Measurements from ENCODE around the gene ZNRF3.

The ZNRF3 gene

DNA sequence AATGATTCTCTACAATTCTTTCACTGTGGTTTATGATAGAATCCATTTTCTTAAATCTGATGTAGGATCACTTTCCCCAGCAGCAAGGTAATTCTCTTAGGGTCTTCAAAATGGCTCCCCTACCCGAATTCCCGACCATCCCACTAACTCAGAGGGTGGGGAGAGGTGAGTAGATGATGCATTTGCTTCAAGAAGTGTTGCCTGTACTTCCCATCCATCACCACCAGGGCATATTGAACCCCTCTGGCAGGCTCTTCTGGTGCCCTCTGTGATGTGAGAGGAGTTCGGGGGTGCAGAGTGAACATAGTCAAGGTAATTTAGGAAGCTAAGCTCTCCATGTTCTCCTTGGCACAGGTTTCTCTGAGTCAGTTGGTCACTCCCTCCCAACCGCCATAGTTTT lies 52.3 kb downstream of the ZNRF3 start:
- peak overlapping the region; percentile 93; the same call in 1 of the 2 replicates for H3K27ac ChIP-seq
- TF ChIP-seq, protein P1, sequence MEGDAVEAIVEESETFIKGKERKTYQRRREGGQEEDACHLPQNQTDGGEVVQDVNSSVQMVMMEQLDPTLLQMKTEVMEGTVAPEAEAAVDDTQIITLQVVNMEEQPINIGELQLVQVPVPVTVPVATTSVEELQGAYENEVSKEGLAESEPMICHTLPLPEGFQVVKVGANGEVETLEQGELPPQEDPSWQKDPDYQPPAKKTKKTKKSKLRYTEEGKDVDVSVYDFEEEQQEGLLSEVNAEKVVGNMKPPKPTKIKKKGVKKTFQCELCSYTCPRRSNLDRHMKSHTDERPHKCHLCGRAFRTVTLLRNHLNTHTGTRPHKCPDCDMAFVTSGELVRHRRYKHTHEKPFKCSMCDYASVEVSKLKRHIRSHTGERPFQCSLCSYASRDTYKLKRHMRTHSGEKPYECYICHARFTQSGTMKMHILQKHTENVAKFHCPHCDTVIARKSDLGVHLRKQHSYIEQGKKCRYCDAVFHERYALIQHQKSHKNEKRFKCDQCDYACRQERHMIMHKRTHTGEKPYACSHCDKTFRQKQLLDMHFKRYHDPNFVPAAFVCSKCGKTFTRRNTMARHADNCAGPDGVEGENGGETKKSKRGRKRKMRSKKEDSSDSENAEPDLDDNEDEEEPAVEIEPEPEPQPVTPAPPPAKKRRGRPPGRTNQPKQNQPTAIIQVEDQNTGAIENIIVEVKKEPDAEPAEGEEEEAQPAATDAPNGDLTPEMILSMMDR (conservative IDR thresholded peaks at IDR 0.05) = no peak

DNA sequence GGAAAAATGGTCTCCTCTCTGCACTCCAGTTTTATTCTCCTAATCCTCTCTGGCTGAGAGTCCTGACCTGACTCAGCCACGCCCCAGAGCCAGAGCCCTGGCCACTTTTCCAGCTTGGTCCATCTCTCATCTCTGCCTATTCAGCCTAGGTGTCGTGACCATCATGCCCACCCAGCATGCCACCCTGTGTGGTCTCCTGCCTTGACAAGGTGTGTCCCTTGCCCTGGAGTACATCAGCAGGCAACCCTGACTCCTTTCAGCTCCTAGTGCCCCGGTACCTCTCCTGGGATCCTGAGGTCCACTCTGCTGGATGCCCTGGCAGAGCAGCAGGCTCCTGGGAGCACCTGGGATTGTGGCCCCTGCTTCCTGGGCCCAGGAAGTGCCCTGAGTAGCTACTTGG lies 52.8 kb downstream of the ZNRF3 start:
- TF ChIP-seq, protein P1 (conservative IDR thresholded peaks at IDR 0.05) = no peak

DNA sequence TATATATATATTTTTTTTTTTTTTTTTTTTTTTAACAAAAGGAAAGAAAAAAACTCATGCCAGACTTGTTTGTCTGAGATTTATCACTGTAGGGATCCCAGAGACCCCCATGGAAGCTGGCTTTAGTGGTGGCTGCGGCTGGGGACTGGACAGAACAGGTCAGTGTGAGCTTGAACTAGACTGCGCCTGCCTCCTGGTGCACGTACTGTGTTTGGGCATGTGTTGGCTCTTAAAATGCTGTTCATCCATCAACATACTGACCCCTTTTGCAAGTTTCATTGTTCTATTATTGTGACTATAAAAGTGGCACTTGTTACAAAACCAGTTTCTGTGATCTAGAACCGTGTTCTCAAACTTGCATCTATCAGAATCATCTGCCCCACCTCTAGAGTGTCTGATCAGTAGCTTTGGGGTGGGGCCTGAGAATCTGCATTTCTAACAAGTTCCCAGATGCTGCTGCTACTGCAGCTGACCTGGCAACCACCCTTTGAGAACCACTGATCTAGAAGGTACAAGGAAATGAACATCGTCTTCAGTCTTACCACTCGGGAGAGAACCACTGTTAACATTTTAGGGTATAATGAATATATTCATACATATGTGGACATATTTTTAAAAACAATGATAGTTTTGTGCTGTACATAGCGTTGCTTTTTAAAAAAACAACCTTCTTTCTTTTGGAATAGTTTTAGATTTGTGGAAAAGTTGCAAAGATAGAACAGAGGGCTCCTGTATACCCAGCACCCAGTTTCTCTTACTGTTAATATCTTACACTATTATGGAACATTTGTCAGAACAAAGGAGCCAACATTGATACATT lies 54.0 kb downstream of the ZNRF3 start:
- no peak overlapping the region for H3K27ac ChIP-seq
- TF ChIP-seq, protein P1 (conservative IDR thresholded peaks at IDR 0.05) = no peak

More for the DNA sequence above, 52.8 kb downstream of the ZNRF3 start:
- peak overlapping the region; percentile 5; the same call in 1 of the 2 replicates for H3K27ac ChIP-seq

DNA sequence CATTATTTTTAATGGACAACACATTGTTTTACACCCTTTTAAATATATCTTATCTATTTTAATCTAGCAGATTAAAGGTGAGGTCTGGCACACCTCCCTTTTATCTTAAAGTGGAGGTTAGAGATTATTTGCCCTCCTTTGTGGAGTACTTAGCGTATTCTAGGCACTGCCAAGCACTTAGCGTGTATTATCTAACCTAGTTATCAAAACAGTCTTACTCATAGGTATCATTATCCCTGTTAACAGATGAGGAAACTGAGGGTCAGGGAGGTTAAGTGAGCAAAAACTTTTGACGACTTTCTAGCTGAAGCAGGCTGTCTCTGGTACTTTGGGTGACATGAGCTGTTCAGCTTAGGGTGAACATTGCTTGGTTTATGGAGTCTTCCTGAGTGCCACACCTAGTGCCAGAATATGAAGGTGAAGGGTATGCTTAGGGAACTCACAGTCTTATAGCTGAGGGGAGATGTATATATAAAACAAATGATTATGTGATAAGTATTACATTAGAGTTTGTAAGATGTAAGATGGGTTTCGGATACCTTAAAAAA lies 55.0 kb downstream of the ZNRF3 start:
- TF ChIP-seq, protein P1 (conservative IDR thresholded peaks at IDR 0.05) = no peak
- H3K27ac ChIP-seq = no peak overlapping the region

DNA sequence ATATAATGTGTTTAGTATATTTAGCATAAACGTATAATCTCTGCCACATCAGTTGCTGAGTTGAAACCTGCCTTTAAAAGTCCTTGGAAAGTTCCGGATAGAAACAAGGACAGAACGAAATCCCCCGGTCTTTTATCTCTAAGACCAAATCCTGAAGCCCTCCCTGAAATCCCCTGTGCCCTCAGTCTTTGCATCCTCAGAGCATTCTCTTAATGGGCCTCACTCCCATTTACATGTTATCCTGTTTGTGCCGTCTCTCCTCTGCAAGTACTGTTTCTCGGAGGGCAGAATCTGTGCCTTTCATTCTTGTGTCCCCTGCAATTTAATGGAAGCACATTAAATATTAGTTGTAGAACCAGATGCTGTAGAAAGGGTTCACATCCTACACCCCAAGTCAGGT lies 56.0 kb downstream of the ZNRF3 start:
- TF ChIP-seq, protein P1 (conservative IDR thresholded peaks at IDR 0.05) = no peak
- H3K27ac ChIP-seq = no peak overlapping the region

DNA sequence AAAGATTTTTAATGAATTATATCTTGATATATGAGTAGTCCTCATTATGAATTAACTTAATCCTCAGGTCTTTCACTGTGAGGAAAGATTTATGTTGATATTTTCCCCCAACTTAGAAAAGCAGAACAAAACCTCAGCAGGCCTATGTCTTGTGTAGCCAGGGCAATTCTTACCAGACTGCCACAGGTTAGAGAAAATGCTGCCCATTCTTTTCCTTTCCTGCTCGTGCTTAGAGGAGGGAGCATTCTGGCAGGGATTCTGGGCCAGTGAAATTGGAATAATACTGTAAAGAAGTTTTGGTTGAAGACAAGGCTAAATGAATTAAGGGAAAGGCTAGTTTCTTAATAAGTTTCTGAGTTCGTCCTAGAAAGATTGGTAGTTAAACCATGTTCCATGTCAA lies 56.6 kb downstream of the ZNRF3 start:
- H3K27ac ChIP-seq = no peak overlapping the region
- TF ChIP-seq, protein P1 (conservative IDR thresholded peaks at IDR 0.05) = no peak

DNA sequence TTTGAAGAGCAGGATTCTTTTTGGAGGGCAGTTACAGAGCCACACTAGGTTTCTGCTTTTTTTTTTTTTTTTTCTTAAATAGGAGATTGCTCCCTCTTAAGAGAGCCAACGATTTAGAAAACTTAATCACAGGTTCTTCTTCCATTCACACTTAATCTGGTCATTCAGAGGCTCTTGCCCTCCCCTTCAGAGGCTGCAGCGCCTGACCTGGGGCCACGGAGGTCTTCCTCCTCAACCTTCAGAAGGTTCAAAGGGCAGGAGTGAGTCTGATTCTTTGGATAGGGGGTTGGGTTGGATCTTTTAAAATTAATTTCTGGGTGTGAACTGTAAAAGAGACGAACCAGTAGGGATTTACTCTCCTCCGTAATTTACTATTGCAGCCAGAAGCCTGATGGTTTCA lies 57.1 kb downstream of the ZNRF3 start:
- TF ChIP-seq, protein P1 (conservative IDR thresholded peaks at IDR 0.05) = no peak
- no peak overlapping the region for H3K27ac ChIP-seq
